ENCODE data around the gene ADAP1. TPM values are rescaled to one million over a fixed set of nuclear protein-coding genes. Genes with fewer than 3 reads are reported as not detected.

Gene ADAP1
- total and polyA plus RNA-seq, 8 donors, result 2.2 to 169 (median 22.6) TPM

DNA sequence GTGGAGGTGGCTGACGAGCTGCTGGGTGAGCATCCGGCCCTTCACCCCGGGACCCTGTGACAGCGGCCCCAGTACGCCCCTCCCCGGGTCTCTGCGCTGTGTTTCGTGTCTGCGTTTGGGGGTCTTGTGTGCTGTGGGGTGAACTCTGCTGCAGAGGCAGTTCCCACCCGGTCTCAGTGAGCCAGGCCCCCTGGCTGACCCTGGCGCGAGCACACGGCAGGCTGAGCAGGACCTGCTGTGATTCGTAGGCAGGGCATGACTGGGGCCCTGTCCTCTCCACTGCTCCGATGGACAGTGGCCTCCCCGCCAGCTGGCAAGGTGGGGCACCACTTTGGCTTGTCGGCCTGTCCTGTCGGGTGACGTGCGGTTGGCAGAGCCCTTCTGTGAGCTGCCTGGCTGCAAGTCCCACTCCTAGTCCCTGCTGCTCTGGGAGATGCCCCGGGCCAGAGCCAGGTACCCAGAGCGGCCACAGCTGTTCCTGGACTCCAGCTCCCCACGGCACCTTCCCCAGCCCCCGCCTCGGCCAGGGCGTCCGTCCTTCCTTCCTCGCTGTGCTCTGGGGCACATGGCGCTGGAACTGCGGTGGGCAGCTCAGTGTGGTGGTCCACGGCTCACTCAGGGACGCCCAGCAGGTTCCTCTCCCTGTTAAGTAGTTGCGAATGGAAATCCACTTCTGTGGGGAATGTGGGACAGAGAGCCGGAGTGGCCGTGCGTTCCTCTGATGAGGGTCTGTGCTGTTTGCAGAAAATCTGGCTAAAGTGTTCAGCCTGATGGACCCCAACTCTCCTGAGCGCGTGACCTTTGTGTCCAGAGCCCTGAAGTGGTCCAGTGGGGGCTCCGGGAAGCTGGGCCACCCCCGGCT is 67.6 kb downstream of the ADAP1 start:
- Histone ChIP-seq H3K4me3 (no peak overlapping the region), H3K27ac (no peak overlapping the region), H3K36me3 (peaks cover 46 to 65% (median 53%) of the 10 kb centered on the region in 4 donors), H3K9me3 (no peaks in the 10 kb centered on the region), H3K4me1 (peaks cover 35 to 55% (median 51%) of the 10 kb centered on the region in 4 donors), H3K27me3 (no peaks in the 10 kb centered on the region)
- intact Hi-C loops (cut with DNase I; ENCODE audit: low total_unique reads), result no loop called here
- DNase-seq, result no peak
- WGBS, 5 donors, result 93 to 96% (median 94%) methylated on average over 8 to 40 of the region's 40 CpGs
- TF ChIP-seq POLR2AphosphoS5 (IDR thresholded peaks at IDR 0.05) (no peak), EP300 (IDR thresholded peaks at IDR 0.05) (no peak), POLR2A (IDR thresholded peaks at IDR 0.05) (no peak)
- TF ChIP-seq, protein P1, sequence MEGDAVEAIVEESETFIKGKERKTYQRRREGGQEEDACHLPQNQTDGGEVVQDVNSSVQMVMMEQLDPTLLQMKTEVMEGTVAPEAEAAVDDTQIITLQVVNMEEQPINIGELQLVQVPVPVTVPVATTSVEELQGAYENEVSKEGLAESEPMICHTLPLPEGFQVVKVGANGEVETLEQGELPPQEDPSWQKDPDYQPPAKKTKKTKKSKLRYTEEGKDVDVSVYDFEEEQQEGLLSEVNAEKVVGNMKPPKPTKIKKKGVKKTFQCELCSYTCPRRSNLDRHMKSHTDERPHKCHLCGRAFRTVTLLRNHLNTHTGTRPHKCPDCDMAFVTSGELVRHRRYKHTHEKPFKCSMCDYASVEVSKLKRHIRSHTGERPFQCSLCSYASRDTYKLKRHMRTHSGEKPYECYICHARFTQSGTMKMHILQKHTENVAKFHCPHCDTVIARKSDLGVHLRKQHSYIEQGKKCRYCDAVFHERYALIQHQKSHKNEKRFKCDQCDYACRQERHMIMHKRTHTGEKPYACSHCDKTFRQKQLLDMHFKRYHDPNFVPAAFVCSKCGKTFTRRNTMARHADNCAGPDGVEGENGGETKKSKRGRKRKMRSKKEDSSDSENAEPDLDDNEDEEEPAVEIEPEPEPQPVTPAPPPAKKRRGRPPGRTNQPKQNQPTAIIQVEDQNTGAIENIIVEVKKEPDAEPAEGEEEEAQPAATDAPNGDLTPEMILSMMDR (IDR thresholded peaks at IDR 0.05), result no peak

DNA sequence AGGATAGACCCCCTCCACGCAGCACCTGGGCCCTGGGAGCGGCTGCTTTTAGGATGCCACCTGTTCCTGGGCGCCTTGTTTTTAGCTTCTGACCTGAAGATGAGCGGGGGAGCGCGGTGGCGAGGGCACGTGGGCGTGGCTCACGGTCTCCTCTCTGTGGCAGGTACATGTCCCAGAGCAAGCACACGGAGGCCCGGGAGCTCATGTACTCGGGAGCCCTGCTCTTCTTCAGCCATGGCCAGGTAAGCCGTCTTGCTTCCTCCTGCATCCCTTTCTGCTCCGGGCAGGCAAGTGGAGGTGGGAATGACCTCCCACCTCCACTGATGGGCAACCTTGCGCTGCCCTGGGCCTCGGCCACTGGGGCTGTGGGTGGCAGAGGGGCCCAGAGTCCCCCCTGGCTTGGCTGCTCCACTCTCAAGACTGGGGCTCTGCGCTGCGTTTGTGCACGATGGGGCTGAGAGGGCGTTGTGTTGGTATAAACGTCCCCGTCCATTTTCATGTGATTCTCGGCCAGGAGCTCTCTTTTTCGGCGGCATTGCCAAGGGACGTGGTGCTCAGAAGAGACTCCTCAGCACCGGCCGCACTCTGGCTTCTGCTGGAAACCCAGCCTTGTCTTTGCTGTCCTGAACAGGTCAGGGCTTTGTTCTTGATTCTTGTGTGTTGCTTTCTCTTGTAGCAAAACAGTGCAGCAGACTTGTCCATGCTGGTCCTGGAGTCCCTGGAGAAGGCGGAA is 68.4 kb downstream of the ADAP1 start:
- intact Hi-C loops (cut with DNase I; ENCODE audit: low total_unique reads), result no loop called here
- Histone ChIP-seq H3K36me3 (peaks cover 38 to 57% (median 45%) of the 10 kb centered on the region in 4 donors), H3K4me3 (no peak overlapping the region), H3K4me1 (peaks cover 41 to 62% (median 59%) of the 10 kb centered on the region in 4 donors), H3K9me3 (no peaks in the 10 kb centered on the region), H3K27ac (no peak overlapping the region), H3K27me3 (no peaks in the 10 kb centered on the region)
- WGBS, 5 donors, result 81 to 92% (median 88%) methylated on average over 22 to 30 of the region's 30 CpGs
- no peak for DNase-seq
- TF ChIP-seq, protein P1 (IDR thresholded peaks at IDR 0.05), result no peak
- TF ChIP-seq EP300 (IDR thresholded peaks at IDR 0.05) (no peak), POLR2AphosphoS5 (IDR thresholded peaks at IDR 0.05) (no peak), POLR2A (IDR thresholded peaks at IDR 0.05) (no peak)

GRCh38 chr7:885261-885892 is 69.1 kb downstream of the ADAP1 start:
- no peak for DNase-seq
- no peaks in the 10 kb centered on the region for H3K27me3 ChIP-seq
- peaks cover 31 to 50% (median 39%) of the 10 kb centered on the region in 4 donors for H3K36me3 ChIP-seq
- TF ChIP-seq, protein P1 (IDR thresholded peaks at IDR 0.05), result no peak
- TF ChIP-seq POLR2AphosphoS5 (IDR thresholded peaks at IDR 0.05) (no peak), POLR2A (IDR thresholded peaks at IDR 0.05) (no peak), EP300 (IDR thresholded peaks at IDR 0.05) (no peak)
- H3K4me3 ChIP-seq, result no peak overlapping the region
- intact Hi-C loops (cut with DNase I; ENCODE audit: low total_unique reads), result no loop called here
- 52 to 77% (median 59%) methylated on average over 16 to 25 of the region's 25 CpGs for WGBS, 5 donors
- peaks cover 41 to 69% (median 66%) of the 10 kb centered on the region in 4 donors for H3K4me1 ChIP-seq
- peak overlapping the region in 1 of 5 donors; percentile 45 for H3K27ac ChIP-seq
- H3K9me3 ChIP-seq, result no peaks in the 10 kb centered on the region
